GM19395 (cell line): ENCODE data around the gene SEC22C.

Experiments
- ATAC-seq: cut with Tn5 transposase; IDR thresholded peaks from one replicate; pipeline ENCODE4 v1.9.1; 2021; ENCODE audit warnings: mild to moderate bottlenecking, moderate library complexity; ENCODE audit not compliant: unreplicated experiment

Gene SEC22C

DNA sequence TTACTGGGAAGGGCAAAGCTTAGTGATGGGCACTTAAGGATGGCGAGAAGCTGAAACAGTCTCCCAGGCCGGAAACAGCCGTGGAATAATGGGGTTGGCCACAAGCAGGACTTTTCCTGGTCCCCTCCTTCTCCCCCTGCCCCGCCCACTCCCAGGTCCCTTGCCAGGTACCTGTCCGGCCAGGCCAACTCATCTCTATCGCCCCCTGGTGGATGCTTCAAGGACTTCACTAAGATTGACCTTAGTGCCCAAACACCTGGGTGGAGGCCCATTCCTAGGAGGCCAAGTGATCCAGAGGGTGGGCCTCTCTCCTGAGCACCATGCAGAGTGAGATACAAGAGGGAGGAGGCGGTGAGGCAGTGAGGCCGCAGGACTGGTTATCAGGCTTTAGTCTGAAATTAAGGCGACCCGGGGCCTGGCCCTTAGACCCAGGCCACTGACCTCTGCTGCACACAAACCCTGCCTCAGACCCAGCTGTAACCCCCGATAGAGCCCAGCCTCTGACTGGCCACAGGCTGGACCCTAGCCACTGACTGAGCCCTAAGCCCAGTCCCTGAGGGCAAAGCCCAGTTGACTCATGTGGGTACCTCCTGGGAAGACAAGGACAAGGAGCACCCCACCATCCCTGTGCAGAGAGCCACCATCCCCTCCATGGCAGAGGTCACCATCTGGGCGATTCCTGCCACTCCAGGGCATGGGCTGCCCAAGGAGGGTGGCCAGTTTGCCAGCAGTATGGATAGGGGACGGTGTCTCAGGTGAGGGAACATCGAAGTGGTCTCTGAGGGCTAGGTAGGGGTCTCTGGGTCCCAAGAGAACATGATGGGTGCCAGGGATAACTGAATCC lies 41.7 kb downstream of the SEC22C start:
- peak; percentile 68 for ATAC-seq

DNA sequence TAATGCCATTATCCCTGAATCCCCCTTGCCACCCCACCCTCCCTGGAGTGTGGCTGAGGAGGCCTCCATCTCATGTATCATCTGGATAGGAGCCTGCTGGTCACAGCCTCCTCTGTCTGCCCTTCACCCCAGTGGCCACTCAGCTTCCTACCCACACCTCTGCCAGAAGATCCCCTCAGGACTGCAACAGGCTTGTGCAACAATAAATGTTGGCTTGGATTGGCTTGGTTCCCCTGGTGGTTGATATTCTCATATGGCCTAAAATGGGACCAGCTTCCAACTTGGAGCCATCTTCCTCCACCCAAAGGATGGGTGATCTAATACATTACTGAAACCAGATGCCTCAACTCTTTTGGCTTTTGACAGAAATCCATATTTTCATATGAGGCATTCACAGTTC lies 44.4 kb downstream of the SEC22C start:
- ATAC-seq, result no peak

DNA sequence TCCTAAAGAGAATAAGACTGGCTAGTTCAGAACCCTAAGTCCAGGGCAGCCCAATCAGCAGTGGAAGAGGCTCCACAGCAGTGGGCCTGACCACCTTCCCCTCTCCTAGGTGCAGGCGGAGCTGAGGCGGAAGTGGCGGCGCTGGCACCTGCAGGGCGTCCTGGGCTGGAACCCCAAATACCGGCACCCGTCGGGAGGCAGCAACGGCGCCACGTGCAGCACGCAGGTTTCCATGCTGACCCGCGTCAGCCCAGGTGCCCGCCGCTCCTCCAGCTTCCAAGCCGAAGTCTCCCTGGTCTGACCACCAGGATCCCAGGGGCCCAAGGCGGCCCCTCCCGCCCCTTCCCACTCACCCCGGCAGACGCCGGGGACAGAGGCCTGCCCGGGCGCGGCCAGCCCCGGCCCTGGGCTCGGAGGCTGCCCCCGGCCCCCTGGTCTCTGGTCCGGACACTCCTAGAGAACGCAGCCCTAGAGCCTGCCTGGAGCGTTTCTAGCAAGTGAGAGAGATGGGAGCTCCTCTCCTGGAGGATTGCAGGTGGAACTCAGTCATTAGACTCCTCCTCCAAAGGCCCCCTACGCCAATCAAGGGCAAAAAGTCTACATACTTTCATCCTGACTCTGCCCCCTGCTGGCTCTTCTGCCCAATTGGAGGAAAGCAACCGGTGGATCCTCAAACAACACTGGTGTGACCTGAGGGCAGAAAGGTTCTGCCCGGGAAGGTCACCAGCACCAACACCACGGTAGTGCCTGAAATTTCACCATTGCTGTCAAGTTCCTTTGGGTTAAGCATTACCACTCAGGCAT lies 45.6 kb downstream of the SEC22C start:
- no peak for ATAC-seq

DNA sequence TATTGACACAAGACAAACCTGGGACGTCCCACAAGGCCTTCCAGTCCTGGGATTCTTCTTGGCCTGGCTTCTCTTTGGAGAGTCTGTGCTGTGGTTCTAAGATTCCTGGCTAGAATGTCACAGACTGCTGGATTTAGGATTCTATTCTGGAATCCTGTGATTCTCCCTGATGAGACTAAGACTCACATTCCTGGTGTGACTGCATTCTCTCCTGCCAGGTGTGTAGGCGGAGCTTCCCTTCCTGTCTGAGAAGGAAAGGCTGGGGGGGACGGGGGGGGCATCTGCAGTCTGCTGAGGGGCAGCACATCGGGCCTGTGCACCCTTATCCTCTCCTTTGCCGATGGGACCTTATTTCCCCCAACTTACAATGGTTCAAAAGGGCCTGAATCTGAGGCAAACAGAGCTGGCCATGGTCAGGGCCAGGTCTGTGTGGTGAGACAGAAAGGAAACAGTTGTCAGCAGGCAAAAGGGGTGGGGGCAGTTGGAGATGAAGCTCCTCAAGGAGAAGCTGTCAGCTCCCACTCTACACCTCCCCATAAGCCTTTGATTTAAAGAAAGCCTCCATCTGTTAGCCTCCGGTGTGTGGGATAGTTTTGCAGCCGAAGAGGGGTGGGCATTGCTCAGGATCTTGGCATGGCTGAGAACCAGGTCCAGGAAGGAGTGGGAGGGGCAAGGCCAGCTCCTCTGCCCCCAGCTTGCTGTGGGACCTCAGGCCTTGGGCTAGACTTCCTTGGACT lies 48.4 kb downstream of the SEC22C start:
- ATAC-seq, result no peak

DNA sequence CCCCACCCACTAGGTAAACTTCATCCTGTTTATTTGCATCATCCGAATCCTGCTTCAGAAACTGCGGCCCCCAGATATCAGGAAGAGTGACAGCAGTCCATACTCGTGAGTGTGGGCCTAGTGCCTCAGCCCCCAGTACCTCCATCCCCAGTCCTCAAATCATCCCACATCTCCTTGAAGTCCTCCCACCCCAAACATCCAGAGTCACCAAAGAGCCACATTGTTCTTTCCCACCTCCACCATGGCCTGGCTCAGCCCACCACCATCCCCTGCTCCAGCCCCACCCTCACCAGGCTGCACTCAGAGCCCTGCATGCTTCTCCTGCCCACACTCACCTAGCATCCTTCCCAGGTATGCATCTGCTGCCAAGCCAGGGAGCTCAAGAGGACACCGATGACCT lies 49.5 kb downstream of the SEC22C start:
- no peak for ATAC-seq

DNA sequence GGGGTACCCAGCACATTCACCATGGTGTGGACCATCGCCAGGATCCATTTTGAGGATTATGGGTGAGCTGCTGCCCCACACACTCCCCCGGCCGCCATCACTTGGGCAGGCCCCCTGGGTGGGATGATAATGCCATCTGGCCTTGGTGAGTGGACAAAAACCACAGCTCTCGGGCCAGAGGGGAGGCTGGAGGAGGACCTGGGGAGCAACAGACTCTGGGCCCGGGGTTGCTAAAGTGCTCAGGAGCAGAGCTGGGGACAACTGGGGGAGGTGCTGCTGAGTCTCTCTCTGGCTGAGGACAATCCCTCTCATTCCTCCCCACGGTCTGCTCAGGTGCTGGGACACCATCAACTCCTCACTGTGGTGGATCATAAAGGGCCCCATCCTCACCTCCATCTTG lies 50.3 kb downstream of the SEC22C start:
- no peak for ATAC-seq

DNA sequence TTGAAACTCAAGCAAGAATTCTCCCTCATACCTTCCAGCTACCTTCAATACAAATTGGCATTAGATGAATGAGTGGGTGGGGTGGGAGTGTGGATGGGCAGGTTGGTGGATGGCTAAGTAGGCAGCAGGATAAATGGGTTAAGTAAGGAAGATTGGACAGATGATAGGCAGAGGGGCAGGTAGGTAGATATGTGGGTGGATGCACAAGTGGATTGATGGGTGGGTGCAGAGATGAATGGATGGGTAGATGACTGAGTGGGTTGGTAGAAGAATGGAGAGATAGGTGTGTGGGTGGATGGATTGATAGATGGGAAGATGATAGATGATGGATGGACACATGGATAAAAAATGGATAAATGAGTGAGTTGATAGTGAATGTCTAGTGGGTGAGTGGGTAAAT lies 51.7 kb downstream of the SEC22C start:
- ATAC-seq, result no peak

DNA sequence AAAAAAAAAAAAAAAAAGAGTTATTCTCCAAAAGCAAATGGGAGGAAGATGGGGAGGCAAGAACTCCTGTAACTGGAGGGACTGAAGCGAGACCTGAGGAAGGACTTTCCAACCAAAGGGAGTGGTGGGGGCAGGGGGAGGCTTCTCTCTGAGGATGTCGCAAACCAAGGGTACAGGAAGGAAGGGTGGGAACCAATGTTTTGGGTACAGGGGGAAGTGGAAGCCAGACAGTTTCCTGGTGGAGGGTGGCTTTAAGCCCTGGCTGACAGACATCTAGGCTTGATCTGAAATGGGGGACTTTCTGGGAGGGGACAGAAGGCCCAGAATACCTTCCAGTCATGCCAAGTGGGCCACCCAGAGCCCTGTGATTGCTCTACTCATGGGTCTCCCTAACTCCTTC lies 52.3 kb downstream of the SEC22C start:
- ATAC-seq, result no peak

DNA sequence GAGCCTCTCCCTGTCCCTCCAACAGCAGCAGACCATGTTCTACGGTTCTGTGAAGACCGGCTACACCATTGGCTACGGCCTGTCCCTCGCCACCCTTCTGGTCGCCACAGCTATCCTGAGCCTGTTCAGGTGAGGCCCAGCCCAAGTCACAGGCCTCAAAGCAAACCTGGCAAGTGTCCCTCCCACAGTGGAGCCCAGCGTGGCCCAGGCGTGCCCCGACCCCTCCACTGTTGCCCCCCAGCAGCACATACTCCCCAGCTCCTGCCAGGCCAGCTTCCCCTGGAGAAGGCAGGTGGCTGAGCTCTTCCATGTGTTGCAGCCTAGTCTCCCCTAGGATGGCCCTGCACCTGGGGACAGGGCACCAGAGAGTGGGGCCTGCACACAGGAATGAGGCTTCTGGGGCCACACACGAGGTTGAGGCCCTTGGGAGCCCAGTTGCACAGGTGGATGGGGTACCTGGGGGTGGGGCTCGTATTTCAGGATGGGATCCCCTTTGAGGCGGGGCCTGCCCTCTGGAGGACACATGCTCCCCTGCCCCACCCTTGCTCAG lies 54.3 kb downstream of the SEC22C start:
- ATAC-seq, result no peak

DNA sequence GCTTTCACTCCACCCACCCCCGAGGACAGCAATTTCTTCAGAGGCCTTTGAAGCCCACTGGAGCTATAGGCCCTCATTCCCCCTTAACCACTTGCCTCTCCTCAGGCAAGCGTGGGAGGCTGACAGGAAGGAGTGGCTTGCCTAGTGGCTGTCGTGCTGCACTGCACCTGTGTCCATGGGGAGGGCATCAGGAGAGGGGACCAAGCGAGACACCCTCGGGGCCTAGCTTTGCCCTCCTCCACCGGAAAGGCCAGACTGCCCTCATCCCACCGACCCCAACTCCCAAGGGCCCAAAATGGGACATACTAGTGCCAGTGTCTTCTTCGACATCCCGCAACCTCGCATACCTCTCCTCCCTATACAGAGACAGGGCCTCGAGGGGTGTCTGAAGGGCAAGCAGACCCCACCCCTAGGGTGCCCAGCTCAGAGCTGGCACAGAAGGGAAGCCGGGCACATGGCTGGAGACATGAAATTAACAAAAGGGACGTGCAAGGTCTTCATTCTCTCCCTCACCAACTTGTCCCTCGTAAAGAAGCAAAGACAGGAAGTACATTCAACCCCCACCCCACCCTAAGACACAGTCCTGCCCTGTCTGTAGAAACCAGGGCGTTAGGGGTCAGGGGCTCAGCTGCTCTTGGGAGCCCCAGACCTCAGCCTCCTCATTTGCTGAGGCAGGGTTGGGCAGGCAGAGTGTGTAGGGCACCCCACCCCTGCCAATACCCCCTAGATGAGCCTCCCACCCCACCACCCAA lies 55.0 kb downstream of the SEC22C start:
- no peak for ATAC-seq

DNA sequence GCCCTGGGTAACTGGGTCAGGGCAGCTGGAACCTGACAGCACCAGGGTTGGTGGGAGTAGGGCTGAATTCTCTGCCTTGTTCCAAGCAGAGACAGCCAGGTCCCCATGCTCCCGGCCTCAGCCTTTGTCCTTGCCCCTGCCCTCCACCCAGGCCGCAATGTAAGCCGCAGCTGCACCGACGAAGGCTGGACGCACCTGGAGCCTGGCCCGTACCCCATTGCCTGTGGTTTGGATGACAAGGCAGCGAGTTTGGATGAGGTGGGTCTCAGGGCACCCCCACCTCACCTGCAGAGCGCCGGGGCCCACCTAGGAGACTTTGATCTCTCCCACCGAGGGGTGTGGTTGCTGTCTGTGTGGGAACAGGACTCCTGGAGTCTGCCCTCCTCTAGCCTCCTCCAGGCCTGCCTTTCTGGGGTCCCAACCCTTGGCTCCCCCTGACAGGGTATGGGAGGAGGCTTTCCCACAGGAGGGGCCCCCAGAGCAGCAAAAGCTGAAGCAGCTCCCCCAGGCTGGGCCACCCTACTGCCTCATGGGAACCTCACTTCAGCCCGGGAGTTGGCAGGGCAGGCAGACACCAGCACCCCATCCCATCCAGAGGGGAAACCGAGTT lies 55.9 kb downstream of the SEC22C start:
- ATAC-seq, result no peak

DNA sequence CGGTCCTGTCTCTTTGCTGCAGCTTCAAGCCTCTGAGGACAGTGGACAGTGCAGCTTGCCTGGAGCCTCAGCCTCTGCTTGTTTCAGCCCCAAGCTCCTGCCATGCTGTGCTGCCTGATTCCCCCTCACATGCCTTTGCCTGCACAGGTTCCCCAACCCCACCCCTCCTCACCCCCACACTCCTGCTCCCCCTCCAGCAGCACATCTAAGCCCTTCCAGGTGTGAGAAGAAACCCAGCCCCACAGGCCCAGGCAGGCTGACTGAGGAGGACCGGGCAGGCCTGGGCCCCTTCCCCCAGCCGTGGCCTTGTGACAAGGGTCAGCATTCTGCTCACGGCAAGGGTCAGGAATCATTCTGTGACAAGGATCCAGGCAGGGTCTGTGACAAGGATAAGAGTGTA lies 56.6 kb downstream of the SEC22C start:
- no peak for ATAC-seq

DNA sequence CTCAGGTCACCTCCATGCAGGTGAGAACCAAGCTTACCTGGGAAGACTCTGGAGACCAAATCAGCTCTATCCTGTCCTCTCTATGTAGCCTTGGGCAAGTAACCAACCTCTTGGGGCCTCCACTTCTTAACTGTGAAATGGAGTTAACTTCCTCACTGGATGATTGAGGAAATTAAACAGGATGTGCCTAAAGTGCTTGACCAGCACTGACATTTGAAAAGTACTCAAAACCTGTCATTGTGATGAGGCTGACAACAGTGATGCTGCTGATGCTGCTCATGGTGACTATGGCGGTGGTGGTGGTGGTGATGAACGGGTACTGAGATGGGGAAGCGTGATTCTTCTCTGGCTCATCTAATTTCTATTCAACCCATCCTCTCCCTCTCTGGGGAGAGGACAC lies 57.0 kb downstream of the SEC22C start:
- ATAC-seq, result no peak

DNA sequence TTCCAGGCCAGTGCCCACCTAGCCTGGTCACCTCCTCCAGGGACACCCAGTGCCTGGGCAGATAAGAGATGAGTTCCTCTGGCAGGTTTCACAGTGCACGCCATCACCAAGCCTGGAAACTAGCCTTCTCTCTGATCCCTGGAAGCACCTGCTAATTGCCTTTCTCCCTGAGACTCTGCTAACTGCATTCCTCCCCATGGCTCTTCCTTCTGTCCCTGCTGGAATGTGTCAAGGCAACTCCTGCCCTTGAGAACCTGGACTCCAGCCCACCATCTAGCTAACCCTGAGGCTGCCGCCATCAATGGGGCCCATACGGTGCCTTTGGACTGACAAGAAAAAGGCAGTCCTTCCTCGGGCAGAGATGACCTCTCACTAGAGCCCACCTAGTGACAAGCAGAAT lies 60.9 kb downstream of the SEC22C start:
- no peak for ATAC-seq

DNA sequence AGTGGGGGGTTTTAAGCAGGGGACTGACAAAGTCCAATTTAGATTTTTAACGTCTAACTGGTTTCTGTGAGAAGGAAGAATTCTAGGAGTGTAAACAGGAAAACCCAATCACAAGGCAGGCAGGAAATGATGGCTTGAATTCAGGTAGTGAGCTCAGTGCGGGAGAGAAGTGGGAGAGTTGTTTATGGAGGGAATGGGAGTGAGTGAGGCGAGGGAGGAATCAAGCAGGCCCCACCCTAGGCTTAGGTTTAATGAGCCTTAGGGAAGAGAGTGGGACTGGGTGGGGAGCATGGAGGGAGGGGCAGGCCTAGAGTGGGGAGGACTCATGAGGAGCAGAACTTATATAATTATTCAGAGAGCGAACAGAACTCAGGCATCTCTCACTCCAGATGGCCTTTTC lies 61.4 kb downstream of the SEC22C start:
- no peak for ATAC-seq

DNA sequence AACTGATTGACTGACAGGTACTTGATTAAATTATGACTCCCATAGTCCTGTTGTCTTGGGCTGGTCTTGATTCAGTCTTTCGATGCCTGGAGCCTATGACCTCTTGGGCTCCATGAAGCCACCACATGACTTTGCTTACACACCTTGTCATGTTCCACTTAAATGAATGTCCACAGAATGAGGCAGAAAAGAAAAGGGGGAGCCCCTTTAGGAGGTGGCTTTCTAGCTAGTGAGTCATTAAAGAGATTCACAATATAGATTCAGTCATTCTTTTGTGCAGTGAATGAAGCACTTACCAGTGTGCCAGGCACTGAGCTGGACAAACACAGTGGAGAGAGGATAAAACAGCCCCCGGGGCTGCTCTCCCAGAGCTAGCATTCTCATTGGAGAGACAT lies 62.2 kb downstream of the SEC22C start:
- ATAC-seq, result no peak

DNA sequence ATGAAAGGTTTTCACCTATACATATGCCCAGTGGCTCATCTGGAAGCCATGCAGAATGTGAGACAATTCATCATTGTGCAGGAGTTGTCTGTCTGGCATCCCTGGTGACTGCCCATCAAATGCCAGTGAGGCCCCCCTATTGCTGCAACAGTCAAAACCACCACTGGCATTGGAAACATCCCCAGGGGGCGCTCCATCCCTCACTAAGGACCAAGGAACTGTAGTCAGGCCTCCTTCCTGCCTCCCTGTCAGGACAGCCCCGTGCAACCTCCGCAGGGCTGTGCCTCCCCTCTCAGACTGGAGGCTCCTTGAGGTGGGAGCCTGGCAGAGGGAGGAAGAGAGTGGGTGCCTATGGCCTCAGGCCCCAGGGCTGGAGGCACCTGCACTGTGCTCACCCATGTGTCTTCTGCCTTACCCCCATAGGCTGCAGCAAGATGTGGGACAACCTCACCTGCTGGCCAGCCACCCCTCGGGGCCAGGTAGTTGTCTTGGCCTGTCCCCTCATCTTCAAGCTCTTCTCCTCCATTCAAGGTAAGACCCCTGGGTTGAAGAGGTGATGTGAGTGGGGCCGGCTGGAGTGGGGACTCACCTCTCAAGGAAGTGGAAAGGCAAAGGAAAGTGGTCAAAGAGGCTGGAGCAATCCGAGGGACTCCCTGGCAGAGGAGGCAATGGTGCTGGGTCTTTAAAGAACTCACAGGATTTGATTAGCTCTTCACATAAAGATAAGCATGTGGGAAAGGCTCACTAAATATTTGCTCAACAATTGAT lies 62.8 kb downstream of the SEC22C start:
- no peak for ATAC-seq

DNA sequence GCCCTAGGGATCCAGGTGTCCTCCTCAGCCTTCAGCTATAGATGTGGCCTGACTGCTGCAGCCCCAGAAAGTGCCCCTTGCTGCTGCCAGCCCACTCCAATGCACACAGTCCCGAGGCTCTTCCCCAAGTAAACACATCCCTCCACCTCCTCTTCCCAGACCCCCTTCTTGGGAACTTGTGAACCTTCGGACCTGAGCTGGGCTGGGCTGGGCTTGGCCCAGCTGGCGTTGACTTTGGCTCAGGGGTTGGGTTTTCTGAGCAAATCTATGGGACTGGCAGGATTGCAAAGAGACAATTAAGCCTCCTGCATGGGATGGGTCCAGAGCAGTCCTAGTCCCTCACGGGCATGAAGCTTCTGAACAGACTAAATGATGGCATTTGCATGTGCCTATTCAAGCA lies 64.7 kb downstream of the SEC22C start:
- ATAC-seq, result no peak

DNA sequence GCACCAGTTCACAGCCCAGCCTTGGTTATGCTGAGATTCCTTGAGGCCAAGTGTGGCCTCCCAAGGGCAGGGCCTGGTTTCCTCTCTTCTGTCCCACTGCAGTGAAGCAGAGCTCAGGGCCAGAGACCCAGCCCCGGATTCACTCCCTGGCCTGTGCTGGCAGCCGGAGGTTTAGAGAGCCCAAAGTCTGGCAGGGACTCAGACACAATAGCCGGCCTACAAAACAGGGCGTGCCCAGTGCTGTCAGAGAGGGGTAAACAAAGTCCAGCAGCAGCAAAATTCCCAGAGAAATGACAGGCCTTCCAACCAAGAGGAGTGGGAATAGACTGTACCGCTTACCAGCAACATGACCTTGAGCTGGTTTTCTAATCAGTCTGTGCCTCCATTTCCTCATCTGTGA lies 65.3 kb downstream of the SEC22C start:
- no peak for ATAC-seq
